Muscle of leg (tissue), 11 donors: Measurements from ENCODE around the gene PAOX. TPM values are rescaled to one million over a fixed set of nuclear protein-coding genes. Genes with fewer than 3 reads are reported as not detected.
A peak's percentile ranks its signal among the peaks of the same experiment; 100 is the strongest.
"Not testable (repeated sequence)": the region's sequence is repeated elsewhere in the genome, so short reads cannot be mapped to it uniquely, and the experiment has no call there.

Source experiments
- DNase-seq: peaks from one replicate; pipeline ENCODE4 v3.0.0; 2013
- H3K27ac ChIP-seq: one replicate; pipeline ENCODE4 v1.5.1; 2013; ENCODE audit warnings: mild to moderate bottlenecking, low read length, control low read depth
- H3K27me3 ChIP-seq: one replicate; pipeline ENCODE4 v1.6.1; 2013; ENCODE audit warnings: low read length; ENCODE audit not compliant: control insufficient read depth, insufficient read depth
- H3K36me3 ChIP-seq: one replicate; pipeline ENCODE4 v1.6.1; 2013; ENCODE audit warnings: low read length; ENCODE audit not compliant: control insufficient read depth, insufficient read depth
- H3K4me1 ChIP-seq: one replicate; pipeline ENCODE4 v1.6.1; 2013; ENCODE audit warnings: low read length; ENCODE audit not compliant: control insufficient read depth, insufficient read depth
- H3K4me3 ChIP-seq: one replicate; pipeline ENCODE4 v1.5.1; 2013; ENCODE audit warnings: low read length, control low read depth
- H3K9me3 ChIP-seq: replicated peaks from 2 replicates; pipeline ENCODE4 v1.6.1; 2013; ENCODE audit warnings: low read depth, low read length; ENCODE audit not compliant: control insufficient read depth
- WGBS: methylation state at CpG from one replicate; pipeline ENCODE4 v1.1.5; 2013; ENCODE audit warnings: missing lambda C conversion rate; ENCODE audit not compliant: insufficient coverage; 5-methylcytosine and 5-hydroxymethylcytosine counted together
- polyA plus RNA-seq, 8 donors: library from polyadenylated mRNA; unstranded; fragments of 120-200 nt; gene quantifications; one replicate each; pipeline versions ENCODE4 v1.2.1 to v1.2.3, GENCODE V29; 2013; ENCODE audit warnings: inconsistent platforms in 1 of 8, low replicate concordance in 1 of 8; ENCODE audit not compliant: insufficient read length in 8 of 8, insufficient read depth in 1 of 8
- total RNA-seq: library from RNA; stranded (reverse); fragments of 120-200 nt; gene quantifications from one replicate; pipeline ENCODE4 v1.2.4, GENCODE V29; 2013

The PAOX gene
- total and polyA plus RNA-seq, 9 donors = 2.7 to 4.9 (median 3.6) TPM

DNA sequence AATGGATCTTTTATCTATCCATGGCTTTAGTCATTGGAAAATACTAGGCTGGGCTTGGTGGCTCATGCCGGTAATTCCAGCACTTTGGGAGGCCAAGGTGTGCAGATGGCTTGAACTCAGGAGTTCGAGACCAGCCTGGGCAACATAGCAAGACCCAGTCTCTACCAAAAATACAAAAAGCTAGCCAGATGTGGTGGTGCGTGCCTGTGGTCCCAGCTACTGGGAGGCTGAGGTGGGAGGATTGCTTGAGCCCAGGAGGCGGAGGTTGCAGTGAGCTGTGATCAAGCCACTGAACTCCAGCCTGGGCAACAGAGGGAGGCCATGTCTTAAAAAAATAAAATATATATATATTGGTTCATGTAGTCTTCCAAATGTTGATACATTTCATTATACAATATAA lies 7.9 kb downstream of the PAOX start:
- H3K4me1 ChIP-seq, H3K27ac ChIP-seq, H3K9me3 ChIP-seq, DNase-seq, H3K4me3 ChIP-seq, H3K27me3 ChIP-seq: not testable (repeated sequence)
- H3K36me3 ChIP-seq = peaks cover 25% of the 10 kb centered on the region
- WGBS = no CpG with 5 or more reads among the region's 4 CpGs

GRCh38 chr10:133388236-133388972 lies 9.3 kb downstream of the PAOX start:
- H3K27ac ChIP-seq = no peak overlapping the region
- H3K36me3 ChIP-seq = peaks cover 25% of the 10 kb centered on the region
- no peaks in the 10 kb centered on the region for H3K9me3 ChIP-seq
- WGBS = 86% methylated on average over 17 of the region's 17 CpGs
- H3K4me3 ChIP-seq = no peak overlapping the region
- DNase-seq = no peak
- no peaks in the 10 kb centered on the region for H3K4me1 ChIP-seq
- no peaks in the 10 kb centered on the region for H3K27me3 ChIP-seq

DNA sequence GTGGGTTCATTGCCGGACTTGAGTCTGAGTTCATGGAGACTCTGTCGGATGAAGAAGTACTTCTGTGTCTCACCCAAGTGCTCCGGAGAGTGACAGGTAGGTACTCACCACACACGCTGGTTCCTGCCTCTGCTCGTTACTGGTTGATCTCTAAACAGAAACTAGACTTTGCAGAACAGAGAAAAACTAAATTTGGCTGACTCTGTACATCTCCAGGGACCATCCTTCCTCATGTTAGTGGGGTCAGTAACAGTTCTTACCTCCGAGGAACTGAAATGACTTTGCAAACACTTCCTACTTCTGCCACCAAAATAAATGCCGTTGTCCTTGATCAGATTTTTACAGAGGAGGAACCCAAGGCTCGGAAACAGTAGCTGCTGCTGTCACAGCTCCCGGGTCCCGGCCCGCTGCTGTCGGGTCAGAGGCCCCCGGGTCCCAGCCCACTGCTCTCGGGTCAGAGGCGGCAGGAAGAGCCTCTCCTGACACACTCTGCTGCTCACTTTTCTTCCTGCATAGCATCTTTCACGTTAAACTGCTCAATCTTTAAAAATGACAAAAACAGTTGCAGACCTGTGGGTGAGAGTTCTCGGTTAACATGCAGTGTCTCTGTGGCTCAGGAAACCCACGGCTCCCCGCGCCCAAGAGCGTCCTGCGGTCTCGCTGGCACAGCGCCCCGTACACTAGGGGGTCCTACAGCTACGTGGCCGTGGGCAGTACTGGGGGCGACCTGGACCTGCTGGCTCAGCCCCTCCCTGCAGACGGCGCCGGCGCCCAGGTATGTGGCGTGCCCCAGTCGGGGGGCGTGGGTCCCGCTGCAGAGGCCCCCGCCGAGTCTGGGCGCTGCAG lies 10.1 kb downstream of the PAOX start:
- Histone ChIP-seq H3K4me1 (no peaks in the 10 kb centered on the region), H3K27me3 (no peaks in the 10 kb centered on the region), H3K36me3 (peaks cover 20% of the 10 kb centered on the region), H3K4me3 (no peak overlapping the region), H3K9me3 (no peaks in the 10 kb centered on the region), H3K27ac (peak overlapping the region; percentile 35)
- WGBS = 74% methylated on average over 30 of the region's 39 CpGs
- DNase-seq = peak; percentile 33

GRCh38 chr10:133390597-133391248 lies 11.7 kb downstream of the PAOX start:
- H3K27ac ChIP-seq = no peak overlapping the region
- DNase-seq = no peak
- no peak overlapping the region for H3K4me3 ChIP-seq
- H3K4me1 ChIP-seq = peaks cover 8% of the 10 kb centered on the region
- peaks cover 16% of the 10 kb centered on the region for H3K36me3 ChIP-seq
- no peaks in the 10 kb centered on the region for H3K9me3 ChIP-seq
- no peaks in the 10 kb centered on the region for H3K27me3 ChIP-seq
- WGBS = 85% methylated on average over 15 of the region's 19 CpGs

GRCh38 chr10:133391249-133391635 lies 12.2 kb downstream of the PAOX start:
- H3K4me1 ChIP-seq = peaks cover 8% of the 10 kb centered on the region
- DNase-seq = no peak
- H3K36me3 ChIP-seq = peaks cover 21% of the 10 kb centered on the region
- H3K4me3 ChIP-seq = no peak overlapping the region
- WGBS = 90% methylated on average over 12 of the region's 12 CpGs
- H3K27ac ChIP-seq = no peak overlapping the region
- H3K27me3 ChIP-seq = no peaks in the 10 kb centered on the region
- H3K9me3 ChIP-seq = no peaks in the 10 kb centered on the region

DNA sequence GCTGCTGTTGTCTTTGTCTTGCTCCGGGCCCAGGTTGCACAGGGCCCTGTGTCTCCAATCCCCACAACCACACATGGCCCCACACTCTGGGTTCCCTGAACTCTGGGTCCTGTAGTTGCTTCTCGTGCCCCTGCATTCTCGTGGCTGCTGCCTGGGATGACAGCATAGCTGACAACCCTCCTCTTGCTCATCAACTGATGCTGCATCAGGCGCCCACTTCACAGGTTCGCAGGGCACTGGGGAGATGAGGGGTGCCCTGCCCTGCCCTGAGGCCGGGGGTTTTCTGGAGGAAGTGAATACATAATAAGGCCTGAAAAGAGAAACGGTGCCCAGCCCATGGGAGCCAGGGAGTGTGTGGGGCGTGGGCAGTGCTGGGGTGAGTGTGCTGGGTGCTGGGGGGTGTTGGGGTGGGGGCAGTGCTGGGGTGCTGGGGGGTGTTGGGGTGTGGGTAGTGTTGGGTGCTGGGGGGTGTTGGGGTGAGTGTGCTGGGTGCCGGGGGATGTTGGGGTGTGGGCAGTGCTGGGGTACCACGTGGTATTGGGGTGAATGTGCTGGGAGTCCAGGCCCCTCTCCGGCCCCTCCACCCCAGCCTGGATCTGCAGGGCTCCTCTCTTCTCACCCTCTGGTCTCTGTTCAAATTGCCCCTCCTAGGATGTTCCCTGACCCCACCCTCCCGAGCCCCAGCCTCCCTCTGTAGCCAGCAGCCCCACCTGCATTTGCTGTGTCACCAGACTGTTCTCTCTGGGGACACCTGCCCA lies 12.9 kb downstream of the PAOX start:
- no peak for DNase-seq
- H3K27ac ChIP-seq = no peak overlapping the region
- H3K4me1 ChIP-seq = peaks cover 8% of the 10 kb centered on the region
- 86% methylated on average over 7 of the region's 12 CpGs for WGBS
- H3K9me3 ChIP-seq = no peaks in the 10 kb centered on the region
- H3K36me3 ChIP-seq = peaks cover 28% of the 10 kb centered on the region
- no peaks in the 10 kb centered on the region for H3K27me3 ChIP-seq
- no peak overlapping the region for H3K4me3 ChIP-seq

GRCh38 chr10:133393401-133394063 lies 14.5 kb downstream of the PAOX start:
- H3K4me1 ChIP-seq = peaks cover 8% of the 10 kb centered on the region
- 50% methylated on average over 6 of the region's 27 CpGs for WGBS
- DNase-seq = no peak
- H3K36me3 ChIP-seq = peaks cover 38% of the 10 kb centered on the region
- peak overlapping the region; percentile 51 for H3K27ac ChIP-seq
- no peaks in the 10 kb centered on the region for H3K9me3 ChIP-seq
- peak overlapping the region; percentile 89 for H3K4me3 ChIP-seq
- H3K27me3 ChIP-seq = no peaks in the 10 kb centered on the region

DNA sequence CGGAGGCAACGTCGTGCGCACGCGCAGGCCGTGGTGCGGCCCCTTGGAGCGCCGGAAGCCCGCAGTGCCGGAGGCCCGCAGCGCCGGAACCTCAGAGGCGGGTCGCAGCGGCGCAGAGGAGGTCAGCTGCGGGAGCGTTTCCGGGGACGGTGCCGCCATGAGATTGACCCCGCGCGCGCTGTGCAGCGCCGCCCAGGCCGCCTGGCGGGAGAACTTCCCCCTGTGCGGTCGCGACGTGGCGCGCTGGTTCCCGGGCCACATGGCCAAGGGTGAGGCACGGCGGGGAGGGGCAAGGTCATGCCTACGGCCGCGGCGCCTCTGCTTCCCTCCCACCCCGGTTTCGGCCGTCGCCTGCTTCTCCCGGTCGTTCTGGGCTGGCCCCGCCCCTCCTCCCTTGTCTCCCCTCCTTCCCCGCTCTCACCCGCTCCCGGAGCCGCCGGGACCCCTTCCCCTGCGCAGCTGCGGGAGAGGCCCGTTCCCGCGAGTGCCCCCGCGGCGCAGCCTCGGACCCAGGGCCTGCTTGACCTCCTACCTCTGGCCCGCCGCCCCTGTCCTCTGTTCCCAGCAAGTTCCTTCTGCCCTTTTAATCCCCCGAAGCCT lies 15.1 kb downstream of the PAOX start, which contains the start of gene MTG1:
Gene MTG1 (plus strand): TSS at position 94 of the 600 bp plus-strand sequence. CDS start 64 bp downstream, at position 158.
- peaks cover 8% of the 10 kb centered on the region for H3K4me1 ChIP-seq
- peak; percentile 97 for DNase-seq
- no peaks in the 10 kb centered on the region for H3K27me3 ChIP-seq
- H3K4me3 ChIP-seq = peak within 1 kb of the TSS; percentile 89
- WGBS = under 1% methylated on average over 66 of the region's 69 CpGs
- H3K36me3 ChIP-seq = peaks cover 41% of the 10 kb centered on the region
- H3K9me3 ChIP-seq = no peaks in the 10 kb centered on the region
- peak within 1 kb of the TSS; percentile 67 for H3K27ac ChIP-seq

- peaks cover 8% of the 10 kb centered on the region for H3K4me1 ChIP-seq
- WGBS = 28% methylated on average over 20 of the region's 21 CpGs
- peaks cover 41% of the 10 kb centered on the region for H3K36me3 ChIP-seq
- DNase-seq = no peak
- H3K4me3 ChIP-seq = peak overlapping the region; percentile 89
- H3K9me3 ChIP-seq = no peaks in the 10 kb centered on the region
- H3K27ac ChIP-seq = peak overlapping the region; percentile 67
- H3K27me3 ChIP-seq = no peaks in the 10 kb centered on the region
Measured at GRCh38 chr10:133394801-133395221, 15.7 kb downstream of the PAOX start.
